ENCODE data around the gene TMEM126A. TPM values are rescaled to one million over a fixed set of nuclear protein-coding genes. Genes with fewer than 3 reads are reported as not detected.

The TMEM126A gene
- total and polyA plus RNA-seq, 2 experiments from 2014 or later, result 48.0 to 58.0 TPM

- H3K27ac ChIP-seq, result peak within 1 kb of the TSS; percentile 70
- H3K4me2 ChIP-seq, result peak within 1 kb of the TSS; percentile 95
- peak within 1 kb of the TSS; percentile 99 for H2AFZ ChIP-seq
These were observed 19.6 kb upstream of the TMEM126A start, which contains the start of gene TMEM126B for GRCh38 chr11:85627998-85628770. TMEM126B (plus strand) TSS chr11:85628593; CDS start chr11:85628608, 15 bp downstream.

GRCh38 chr11:85628771-85629341 lies 18.9 kb upstream of the TMEM126A start:
- Histone ChIP-seq H3K9me2 (replicated peaks; ENCODE audit: insufficient read depth) (no peaks in the 10 kb centered on the region), H3K27ac (peak overlapping the region; percentile 62), H4K20me1 (ENCODE audit: insufficient read depth, poor library complexity, severe bottlenecking) (no peaks in the 10 kb centered on the region), H3K9me3 (ENCODE audit: low read depth) (no peaks in the 10 kb centered on the region), H2AFZ (peak overlapping the region; percentile 61), H3K4me2 (peak overlapping the region; percentile 80), H3K4me1 (ENCODE audit: insufficient read depth) (peaks cover 6% of the 10 kb centered on the region), H3K79me2 (peaks cover 43% of the 10 kb centered on the region), H3K4me3 (peak overlapping the region; percentile 73), H3K36me3 (replicated peaks; ENCODE audit: insufficient read depth, low read depth) (no peaks in the 10 kb centered on the region), H3K27me3 (no peaks in the 10 kb centered on the region)
- TF ChIP-seq CTCF (IDR thresholded peaks at IDR 0.05; ENCODE audit: poor library complexity) (no peak), EZH2 (IDR thresholded peaks at IDR 0.05; ENCODE audit: borderline replicate concordance) (no peak), EZH2phosphoT487 (IDR thresholded peaks at IDR 0.05; ENCODE audit: low read depth, severe bottlenecking, unreplicated experiment) (no peak)
- WGBS (ENCODE audit: low lambda C conversion rate, missing lambda C conversion rate), result under 1% methylated on average over 13 of the region's 13 CpGs
- DNase-seq (ENCODE audit: low spot score), result peak; percentile 13

More at GRCh38 chr11:85627998-85628770, 19.6 kb upstream of the TMEM126A start, which contains the start of gene TMEM126B:
- TF ChIP-seq CTCF (IDR thresholded peaks at IDR 0.05; ENCODE audit: poor library complexity) (no peak), EZH2 (IDR thresholded peaks at IDR 0.05; ENCODE audit: borderline replicate concordance) (no peak), EZH2phosphoT487 (IDR thresholded peaks at IDR 0.05; ENCODE audit: low read depth, severe bottlenecking, unreplicated experiment) (no peak)
- 1% methylated on average over 41 of the region's 41 CpGs for WGBS (ENCODE audit: low lambda C conversion rate, missing lambda C conversion rate)
- no peaks in the 10 kb centered on the region for H4K20me1 ChIP-seq (ENCODE audit: insufficient read depth, poor library complexity, severe bottlenecking)
- no peaks in the 10 kb centered on the region for H3K27me3 ChIP-seq
- no peaks in the 10 kb centered on the region for H3K9me3 ChIP-seq (ENCODE audit: low read depth)
- peaks cover 38% of the 10 kb centered on the region for H3K79me2 ChIP-seq
- peak within 1 kb of the TSS; percentile 73 for H3K4me3 ChIP-seq
- no peaks in the 10 kb centered on the region for H3K9me2 ChIP-seq (replicated peaks; ENCODE audit: insufficient read depth)
- DNase-seq (ENCODE audit: low spot score), result peak; percentile 98
- no peaks in the 10 kb centered on the region for H3K36me3 ChIP-seq (replicated peaks; ENCODE audit: insufficient read depth, low read depth)
- H3K4me1 ChIP-seq (ENCODE audit: insufficient read depth), result peaks cover 6% of the 10 kb centered on the region

GRCh38 chr11:85634747-85635146 lies 13.0 kb upstream of the TMEM126A start:
- WGBS (ENCODE audit: low lambda C conversion rate, missing lambda C conversion rate), result 63% methylated on average over 3 of the region's 3 CpGs
- Histone ChIP-seq H4K20me1 (ENCODE audit: insufficient read depth, poor library complexity, severe bottlenecking) (no peaks in the 10 kb centered on the region), H3K27ac (no peak overlapping the region), H3K9me2 (replicated peaks; ENCODE audit: insufficient read depth) (no peaks in the 10 kb centered on the region), H3K36me3 (replicated peaks; ENCODE audit: insufficient read depth, low read depth) (peaks cover 5% of the 10 kb centered on the region), H3K4me3 (no peak overlapping the region), H3K9me3 (ENCODE audit: low read depth) (no peaks in the 10 kb centered on the region), H3K4me2 (no peak overlapping the region), H2AFZ (no peak overlapping the region), H3K4me1 (ENCODE audit: insufficient read depth) (no peaks in the 10 kb centered on the region), H3K79me2 (peaks cover 35% of the 10 kb centered on the region), H3K27me3 (no peaks in the 10 kb centered on the region)
- TF ChIP-seq EZH2 (IDR thresholded peaks at IDR 0.05; ENCODE audit: borderline replicate concordance), result no peak
- no peak for TF ChIP-seq EZH2phosphoT487 (IDR thresholded peaks at IDR 0.05; ENCODE audit: low read depth, severe bottlenecking, unreplicated experiment)
- no peak for TF ChIP-seq CTCF (IDR thresholded peaks at IDR 0.05; ENCODE audit: poor library complexity)
- no peak for DNase-seq (ENCODE audit: low spot score)

All from hepatocyte (in vitro differentiated cells).